MM.1S (cell line): ENCODE data around the gene LRRTM4.

Experiments
- DNase-seq: peaks from one replicate; pipeline ENCODE4 v3.0.0-alpha.2; 2015
- H2AFZ ChIP-seq: fragments of 300-600 bp; sonication (generic); 2 replicates; pipeline ENCODE4 v1.6.0; 2016; ENCODE audit warnings: antibody characterized with exemption, low read length
- H3F3A ChIP-seq: fragments of 300-600 bp; sonication (generic); 2 replicates; pipeline ENCODE4 v1.6.1; 2016; ENCODE audit warnings: mild to moderate bottlenecking, antibody characterized with exemption, low read length, moderate library complexity, mixed read lengths; ENCODE audit not compliant: insufficient read depth
- H3K27ac ChIP-seq: fragments of 300-600 bp; sonication (generic); 2 replicates; pipeline ENCODE4 v1.5.1; 2016; ENCODE audit warnings: mild to moderate bottlenecking, low read length
- H3K27me3 ChIP-seq: fragments of 300-600 bp; sonication (generic); replicated peaks from 2 replicates; pipeline ENCODE4 v1.6.0; 2016; ENCODE audit warnings: low read length; ENCODE audit not compliant: insufficient read depth
- H3K36me3 ChIP-seq: fragments of 300-600 bp; sonication (generic); replicated peaks from 2 replicates; pipeline ENCODE4 v1.6.1; 2016; ENCODE audit warnings: mild to moderate bottlenecking, low read length, mixed read lengths; ENCODE audit not compliant: insufficient read depth
- H3K4me1 ChIP-seq: fragments of 300-600 bp; sonication (generic); 2 replicates; pipeline ENCODE4 v1.6.1; 2016; ENCODE audit warnings: low read length, mixed read lengths
- H3K4me2 ChIP-seq: fragments of 300-600 bp; sonication (generic); 2 replicates; pipeline ENCODE4 v1.6.0; 2016; ENCODE audit warnings: low read depth, low read length
- H3K4me3 ChIP-seq: fragments of 300-600 bp; sonication (generic); 2 replicates; pipeline ENCODE4 v1.5.1; 2016; ENCODE audit warnings: low read length, mixed read lengths
- H3K79me2 ChIP-seq: fragments of 300-600 bp; sonication (generic); 2 replicates; pipeline ENCODE4 v1.6.1; 2016; ENCODE audit warnings: mixed run types, low read length, mixed read lengths
- H3K9ac ChIP-seq: fragments of 300-600 bp; sonication (generic); 2 replicates; pipeline ENCODE4 v1.6.1; 2016; ENCODE audit warnings: low read length, mixed read lengths
- H3K9me2 ChIP-seq: fragments of 300-600 bp; sonication (generic); replicated peaks from 2 replicates; pipeline ENCODE4 v1.6.1; 2016; ENCODE audit warnings: mild to moderate bottlenecking, low read length, mixed read lengths; ENCODE audit not compliant: insufficient read depth
- H3K9me3 ChIP-seq: fragments of 300-600 bp; sonication (generic); replicated peaks from 2 replicates; pipeline ENCODE4 v1.6.1; 2016; ENCODE audit warnings: mild to moderate bottlenecking, low read length, mixed read lengths; ENCODE audit not compliant: insufficient read depth
- H4K20me1 ChIP-seq: fragments of 300-600 bp; sonication (generic); 2 replicates; pipeline ENCODE4 v1.6.1; 2016; ENCODE audit warnings: mild to moderate bottlenecking, low read length, moderate library complexity, mixed read lengths; ENCODE audit not compliant: insufficient read depth
- CTCF ChIP-seq: fragments of 300-600 bp; sonication (generic); IDR thresholded peaks from 2 replicates; pipeline ENCODE4 v1.5.1; 2016; ENCODE audit warnings: antibody characterized with exemption, low read length, mixed read lengths
- EZH2 ChIP-seq: fragments of 300-600 bp; sonication (generic); optimal IDR thresholded peaks from 2 replicates; pipeline ENCODE3; 2017; ENCODE audit warnings: low read depth, mild to moderate bottlenecking, antibody characterized with exemption, low read length, mixed read lengths
- EZH2phosphoT487 ChIP-seq: fragments of 300-600 bp; sonication (generic); IDR thresholded peaks from 2 replicates; pipeline ENCODE4 v1.6.1; 2018; ENCODE audit warnings: antibody characterized with exemption, low read length

LRRTM4 gene

GRCh38 chr2:76867854-76868253 lies 654.3 kb downstream of the LRRTM4 start:
- no peak for DNase-seq
- Histone ChIP-seq H3K4me1 (no peaks in the 10 kb centered on the region), H3F3A (no peaks in the 10 kb centered on the region), H3K9ac (no peak overlapping the region), H3K4me3 (no peak overlapping the region), H3K36me3 (no peaks in the 10 kb centered on the region), H2AFZ (no peak overlapping the region), H3K9me3 (no peaks in the 10 kb centered on the region), H3K4me2 (no peak overlapping the region), H3K79me2 (no peaks in the 10 kb centered on the region), H3K27ac (no peak overlapping the region), H3K27me3 (no peaks in the 10 kb centered on the region), H3K9me2 (no peaks in the 10 kb centered on the region), H4K20me1 (no peaks in the 10 kb centered on the region)
- no peak for TF ChIP-seq CTCF
- TF ChIP-seq EZH2 = no peak
- no peak for TF ChIP-seq EZH2phosphoT487

DNA sequence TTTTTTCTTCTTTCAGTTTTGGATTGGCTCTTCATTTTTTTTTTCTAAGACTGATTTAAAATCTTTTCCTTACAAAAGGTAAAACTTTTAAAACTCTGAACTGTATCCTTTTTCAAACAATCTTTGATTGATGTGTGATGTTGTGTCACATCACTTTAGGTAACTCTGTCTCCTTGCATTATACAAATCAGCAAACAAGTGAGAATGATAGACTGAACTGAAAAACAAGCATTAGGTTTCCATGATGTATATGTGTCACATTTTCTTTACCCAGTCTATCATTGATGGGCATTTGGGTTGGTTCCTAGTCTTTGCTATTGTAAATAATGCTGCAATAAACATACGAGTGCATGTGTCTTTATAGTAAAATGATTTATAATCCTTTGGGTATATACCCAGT lies 655.7 kb downstream of the LRRTM4 start:
- DNase-seq = no peak

GRCh38 chr2:76862901-76863300 lies 659.3 kb downstream of the LRRTM4 start:
- Histone ChIP-seq H3K27ac (no peak overlapping the region), H3K4me2 (no peak overlapping the region), H3K9ac (no peak overlapping the region), H4K20me1 (no peaks in the 10 kb centered on the region), H3K27me3 (no peaks in the 10 kb centered on the region), H3K9me3 (no peaks in the 10 kb centered on the region), H3K9me2 (no peaks in the 10 kb centered on the region), H3K4me1 (peaks cover 21% of the 10 kb centered on the region), H2AFZ (no peak overlapping the region), H3K36me3 (no peaks in the 10 kb centered on the region), H3K79me2 (no peaks in the 10 kb centered on the region), H3F3A (peaks cover 4% of the 10 kb centered on the region), H3K4me3 (no peak overlapping the region)
- DNase-seq = no peak
- TF ChIP-seq CTCF (no peak), EZH2phosphoT487 (no peak), EZH2 (no peak)

More for the DNA sequence above, 655.7 kb downstream of the LRRTM4 start:
- no peak overlapping the region for H2AFZ ChIP-seq
- peaks cover 4% of the 10 kb centered on the region for H3F3A ChIP-seq
- H3K79me2 ChIP-seq = no peaks in the 10 kb centered on the region
- H4K20me1 ChIP-seq = no peaks in the 10 kb centered on the region
- TF ChIP-seq EZH2phosphoT487 (no peak), EZH2 (no peak), CTCF (no peak)
- H3K27ac ChIP-seq = no peak overlapping the region
- no peaks in the 10 kb centered on the region for H3K36me3 ChIP-seq
- H3K4me3 ChIP-seq = no peak overlapping the region
- peaks cover 11% of the 10 kb centered on the region for H3K4me1 ChIP-seq
- no peak overlapping the region for H3K4me2 ChIP-seq
- no peak overlapping the region for H3K9ac ChIP-seq
- no peaks in the 10 kb centered on the region for H3K27me3 ChIP-seq
- no peaks in the 10 kb centered on the region for H3K9me2 ChIP-seq
- H3K9me3 ChIP-seq = no peaks in the 10 kb centered on the region
